Measurements from ENCODE around the gene SUDS3. TPM values are rescaled to one million over a fixed set of nuclear protein-coding genes. Genes with fewer than 3 reads are reported as not detected.

The SUDS3 gene
- polyA plus RNA-seq, 1 experiment = 16.2 TPM

DNA sequence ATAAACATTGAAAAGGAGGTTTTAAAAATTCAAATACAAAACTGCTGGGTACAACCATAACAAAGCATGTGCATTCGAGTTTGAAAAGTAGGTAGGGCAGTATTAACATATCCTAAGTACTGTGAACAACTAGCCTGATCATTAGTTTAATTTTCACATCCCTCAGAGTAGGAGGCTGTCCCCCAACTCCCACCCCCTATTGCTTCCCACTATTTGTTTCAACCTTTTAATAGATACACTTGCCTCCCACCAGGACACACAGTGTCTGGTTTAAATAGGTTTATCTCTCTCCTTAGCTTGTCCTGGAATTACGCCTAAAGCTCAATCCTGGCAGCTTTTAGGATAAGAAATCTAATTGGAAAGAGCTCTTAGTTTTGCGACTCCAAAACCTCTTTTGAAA is 5.8 kb upstream of the SUDS3 start:
- ChIA-PET CTCF (interaction anchor here (0.9 to 1.4 kb wide), 4 partner anchors 186 to 194 kb away, joined by 3 to 8 read pairs (median 4); no protein-coding TSS in a partner anchor), POLR2A (no interaction called here)
- TF ChIP-seq, protein P1, sequence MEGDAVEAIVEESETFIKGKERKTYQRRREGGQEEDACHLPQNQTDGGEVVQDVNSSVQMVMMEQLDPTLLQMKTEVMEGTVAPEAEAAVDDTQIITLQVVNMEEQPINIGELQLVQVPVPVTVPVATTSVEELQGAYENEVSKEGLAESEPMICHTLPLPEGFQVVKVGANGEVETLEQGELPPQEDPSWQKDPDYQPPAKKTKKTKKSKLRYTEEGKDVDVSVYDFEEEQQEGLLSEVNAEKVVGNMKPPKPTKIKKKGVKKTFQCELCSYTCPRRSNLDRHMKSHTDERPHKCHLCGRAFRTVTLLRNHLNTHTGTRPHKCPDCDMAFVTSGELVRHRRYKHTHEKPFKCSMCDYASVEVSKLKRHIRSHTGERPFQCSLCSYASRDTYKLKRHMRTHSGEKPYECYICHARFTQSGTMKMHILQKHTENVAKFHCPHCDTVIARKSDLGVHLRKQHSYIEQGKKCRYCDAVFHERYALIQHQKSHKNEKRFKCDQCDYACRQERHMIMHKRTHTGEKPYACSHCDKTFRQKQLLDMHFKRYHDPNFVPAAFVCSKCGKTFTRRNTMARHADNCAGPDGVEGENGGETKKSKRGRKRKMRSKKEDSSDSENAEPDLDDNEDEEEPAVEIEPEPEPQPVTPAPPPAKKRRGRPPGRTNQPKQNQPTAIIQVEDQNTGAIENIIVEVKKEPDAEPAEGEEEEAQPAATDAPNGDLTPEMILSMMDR (IDR thresholded peaks at IDR 0.05; ENCODE audit: insufficient read depth, low read depth, low read length) = no peak
- no peak for DNase-seq (ENCODE audit: low read depth)
- H3K4me3 ChIP-seq (ENCODE audit: low read depth, low read length) = peak overlapping the region; percentile 93
- H3K36me3 ChIP-seq (ENCODE audit: control insufficient read depth, insufficient read depth, low read length) = no peaks in the 10 kb centered on the region
- no peaks in the 10 kb centered on the region for H3K27me3 ChIP-seq (ENCODE audit: control insufficient read depth, insufficient read depth, low read length)

DNA sequence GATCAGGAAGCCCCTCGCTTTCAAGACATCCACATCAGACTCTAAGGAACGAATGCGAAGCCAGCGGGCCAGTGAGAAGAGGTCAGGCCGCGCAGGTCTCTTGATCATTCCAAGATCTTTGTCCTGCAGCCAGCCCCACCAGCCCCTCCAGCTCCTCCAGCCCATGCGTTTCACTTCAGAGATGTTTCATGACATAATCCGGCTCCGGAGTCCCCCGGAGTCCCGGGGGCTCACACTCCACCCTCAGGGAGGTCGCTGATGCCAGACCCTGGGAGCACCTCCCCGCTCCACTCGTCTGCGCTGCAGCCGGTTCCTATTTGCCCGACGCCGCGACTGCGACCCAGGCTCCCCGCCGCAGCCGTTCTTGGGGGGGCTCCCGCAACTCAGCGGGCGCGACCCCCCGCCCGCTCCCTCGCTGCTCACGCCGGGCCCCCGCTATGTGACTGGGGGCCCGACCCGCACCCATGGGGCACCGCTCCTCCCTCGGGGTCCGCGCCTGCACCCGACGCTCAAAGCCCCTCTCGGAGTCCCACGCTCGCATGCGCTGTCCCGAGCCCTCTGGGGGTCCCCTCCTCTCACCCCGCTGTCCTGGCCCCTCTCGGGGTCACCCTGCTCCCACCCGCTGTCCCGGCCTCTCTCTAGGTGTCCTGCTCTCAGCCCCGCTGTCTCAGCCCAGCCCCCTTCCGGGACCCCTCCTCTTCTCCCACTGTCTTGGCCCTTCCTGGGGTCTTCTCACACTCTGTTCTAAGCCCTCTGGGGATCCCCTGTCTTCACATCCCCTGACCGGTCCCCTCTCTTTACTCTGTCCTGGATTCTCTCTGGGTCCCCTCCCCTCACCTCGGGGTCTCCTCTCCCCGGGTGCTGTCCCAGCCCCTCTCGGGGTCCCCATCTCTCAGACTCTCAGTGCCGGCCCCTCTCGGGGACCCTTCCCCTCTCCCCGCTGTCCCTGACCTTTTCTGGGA is 4.8 kb upstream of the SUDS3 start:
- H3K36me3 ChIP-seq (ENCODE audit: control insufficient read depth, insufficient read depth, low read length) = no peaks in the 10 kb centered on the region
- no peaks in the 10 kb centered on the region for H3K27me3 ChIP-seq (ENCODE audit: control insufficient read depth, insufficient read depth, low read length)
- peak overlapping the region; percentile 93 for H3K4me3 ChIP-seq (ENCODE audit: low read depth, low read length)
- TF ChIP-seq, protein P1 (IDR thresholded peaks at IDR 0.05; ENCODE audit: insufficient read depth, low read depth, low read length) = no peak
- no peak for DNase-seq (ENCODE audit: low read depth)
- ChIA-PET POLR2A (no interaction called here), CTCF (interaction anchor here (0.9 to 1.4 kb wide), 4 partner anchors 187 to 195 kb away, joined by 3 to 8 read pairs (median 4); no protein-coding TSS in a partner anchor)

DNA sequence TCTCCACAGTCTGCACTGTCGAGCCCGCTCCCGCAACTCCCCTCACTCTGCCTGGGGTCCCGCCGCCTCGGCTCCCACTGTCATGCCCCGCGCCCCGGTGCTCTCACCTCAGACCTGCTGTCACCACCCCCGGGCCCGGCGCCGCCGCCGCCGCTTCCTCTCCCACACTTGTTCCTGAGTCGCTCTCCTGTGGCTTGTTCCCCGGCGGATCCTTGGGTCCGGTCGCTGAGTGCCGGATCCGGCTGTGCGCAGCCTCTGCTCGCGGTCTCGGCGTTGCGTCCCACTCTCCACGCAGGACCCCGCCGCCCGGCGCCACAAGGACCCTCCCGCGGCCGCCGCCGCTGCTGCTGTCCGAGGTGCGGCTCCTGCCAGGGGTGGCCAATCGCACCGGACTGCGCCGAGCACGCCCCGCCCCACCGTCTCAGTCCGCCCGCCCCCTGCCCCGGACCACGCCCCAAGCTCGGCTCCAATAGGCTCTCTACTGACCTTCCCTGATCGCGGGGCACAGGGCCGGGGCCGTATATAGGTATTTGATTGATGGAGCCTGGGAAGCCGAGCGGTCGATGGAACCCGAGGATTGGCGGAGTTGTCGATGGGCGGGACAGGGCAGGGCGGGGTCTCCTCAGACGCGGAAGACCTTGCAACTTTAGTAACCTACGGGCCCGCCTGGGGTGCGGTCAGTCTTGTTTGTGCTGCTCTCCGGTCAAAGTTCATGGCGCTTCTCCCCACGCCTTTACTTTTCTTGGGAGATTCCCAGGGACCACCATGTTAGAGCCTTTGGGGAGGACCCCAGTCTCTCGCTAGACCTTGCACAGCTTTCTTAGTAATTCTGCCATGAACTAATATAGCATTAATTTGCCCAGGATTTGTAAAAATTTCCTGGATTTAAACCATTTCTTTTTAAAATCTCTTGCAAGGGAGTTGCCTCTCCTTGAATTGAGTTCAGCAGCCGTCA is 3.5 kb upstream of the SUDS3 start, which contains the start of gene TAOK3:
Gene TAOK3, minus strand, starts transcription at position 367 of the 955 bp plus-strand sequence. CDS start 117,340 bp downstream, outside the sequence.
- ChIA-PET POLR2A (interaction anchor here (0.6 to 1.1 kb wide), 3 partner anchors 16 to 251 kb away, joined by 3 to 14 read pairs (median 5); no protein-coding TSS in a partner anchor), CTCF (interaction anchor here (6.4 kb wide), 1 partner anchor 191 kb away, joined by 226 read pairs; no protein-coding TSS in a partner anchor)
- peak; percentile 84 for DNase-seq (ENCODE audit: low read depth)
- Histone ChIP-seq H3K36me3 (ENCODE audit: control insufficient read depth, insufficient read depth, low read length) (no peaks in the 10 kb centered on the region), H3K4me3 (ENCODE audit: low read depth, low read length) (peak within 1 kb of the TSS; percentile 93), H3K27me3 (ENCODE audit: control insufficient read depth, insufficient read depth, low read length) (no peaks in the 10 kb centered on the region)
- TF ChIP-seq, protein P1 (IDR thresholded peaks at IDR 0.05; ENCODE audit: insufficient read depth, low read depth, low read length) = no peak

DNA sequence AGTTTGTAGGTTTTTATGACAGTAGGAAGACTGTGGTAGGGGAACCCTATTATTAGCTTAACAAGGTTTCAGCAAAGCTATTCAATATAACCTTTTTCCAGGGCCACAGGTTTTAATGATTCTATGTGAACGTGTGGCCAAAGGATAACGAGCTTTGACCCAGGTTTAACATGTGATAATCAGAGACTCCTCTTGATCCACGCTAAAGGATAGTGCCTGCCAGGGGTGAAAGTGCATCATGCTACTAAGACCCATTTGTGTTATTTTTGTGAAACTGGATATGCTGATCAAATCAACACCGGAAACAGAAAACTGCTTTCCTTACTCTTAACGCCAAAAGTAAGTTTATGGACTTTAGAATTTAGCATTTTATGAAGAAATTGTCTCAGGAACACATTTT is 2.7 kb upstream of the SUDS3 start:
- CTCF ChIA-PET = interaction anchor here (0.6 to 6.4 kb wide), 2 partner anchors 192 to 312 kb away, joined by 3 to 226 read pairs; no protein-coding TSS in a partner anchor
- H3K36me3 ChIP-seq (ENCODE audit: control insufficient read depth, insufficient read depth, low read length) = no peaks in the 10 kb centered on the region
- POLR2A ChIA-PET = interaction anchor here (1.1 kb wide), 1 partner anchor 65 kb away, joined by 3 read pairs; no protein-coding TSS in a partner anchor
- no peak for DNase-seq (ENCODE audit: low read depth)
- TF ChIP-seq, protein P1 (IDR thresholded peaks at IDR 0.05; ENCODE audit: insufficient read depth, low read depth, low read length) = no peak
- peak overlapping the region; percentile 67 for H3K4me3 ChIP-seq (ENCODE audit: low read depth, low read length)
- no peaks in the 10 kb centered on the region for H3K27me3 ChIP-seq (ENCODE audit: control insufficient read depth, insufficient read depth, low read length)
